Suprapubic skin (tissue), 3 donors: ENCODE results near the gene SPCS3.

ENCODE experiments used
- CTCF ChIP-seq, 2 donors: fragments of 200-600 bp in 1 of 2; fragments of 450-650 bp in 1 of 2; sonication (generic) in 1 of 2; IDR thresholded peaks; one replicate each; pipeline ENCODE4 v1.5.1; 2016 to 2019; ENCODE audit warnings: antibody characterized with exemption in 2 of 2, mild to moderate bottlenecking in 1 of 2, moderate library complexity in 1 of 2
- POLR2A ChIP-seq, 2 donors: fragments of 450-650 bp; IDR thresholded peaks; one replicate each; pipeline ENCODE4 v1.6.1; 2017; ENCODE audit warnings: antibody characterized with exemption in 2 of 2, mild to moderate bottlenecking in 2 of 2, moderate library complexity in 2 of 2

GRCh38 chr4:176320976-176321361, 1.2 kb downstream of the SPCS3 start:
- TF ChIP-seq POLR2A (IDR thresholded peaks at IDR 0.05) = no peak
- TF ChIP-seq CTCF (IDR thresholded peaks at IDR 0.05) = no peak
